HFF-Myc (cell line): ENCODE data around the gene SLC35D2.
A peak's percentile ranks its signal among the peaks of the same experiment; 100 is the strongest.

Source experiments
- DNase-seq: peaks from one replicate; pipeline ENCODE4 v3.0.0-alpha.2; 2011; ENCODE audit warnings: low read depth; ENCODE audit errors: extremely low read depth
- H3K4me3 ChIP-seq: replicated peaks from 2 replicates; pipeline ENCODE4 v1.5.1; 2011; ENCODE audit warnings: low read depth, mild to moderate bottlenecking, control low read depth, low read length
- CTCF ChIP-seq: IDR thresholded peaks from 2 replicates; pipeline ENCODE4 v1.5.1; 2012; ENCODE audit warnings: mild to moderate bottlenecking, low read depth, low read length, control low read depth; ENCODE audit errors: missing control alignments

SLC35D2 gene

GRCh38 chr9:96304230-96304629 lies 79.3 kb downstream of the SLC35D2 start:
- no peak for DNase-seq
- H3K4me3 ChIP-seq: no peak overlapping the region
- no peak for TF ChIP-seq CTCF

GRCh38 chr9:96302021-96302420 lies 81.5 kb downstream of the SLC35D2 start, which contains the start of gene HSD17B3:
Gene HSD17B3, minus strand, starts transcription at chr9:96302176. Its CDS starts 72 bp downstream, at chr9:96302104.
- TF ChIP-seq CTCF: no peak
- DNase-seq: no peak
- no peak within 1 kb of the TSS for H3K4me3 ChIP-seq

- TF ChIP-seq CTCF: no peak
- H3K4me3 ChIP-seq: no peak overlapping the region
- DNase-seq: peak; percentile 11
Observed at GRCh38 chr9:96299823-96300222, 83.7 kb downstream of the SLC35D2 start.

- TF ChIP-seq CTCF: no peak
- DNase-seq: no peak
Observed at GRCh38 chr9:96294159-96294545, 89.4 kb downstream of the SLC35D2 start.

GRCh38 chr9:96293498-96294158 lies 89.9 kb downstream of the SLC35D2 start:
- DNase-seq: peak; percentile 30
- H3K4me3 ChIP-seq: no peak overlapping the region
- no peak for TF ChIP-seq CTCF

More at GRCh38 chr9:96294159-96294545, 89.4 kb downstream of the SLC35D2 start:
- no peak overlapping the region for H3K4me3 ChIP-seq

GRCh38 chr9:96289392-96289791 lies 94.1 kb downstream of the SLC35D2 start:
- TF ChIP-seq CTCF: no peak
- DNase-seq: no peak
- H3K4me3 ChIP-seq: no peak overlapping the region

GRCh38 chr9:96281641-96282040 lies 101.9 kb downstream of the SLC35D2 start:
- no peak overlapping the region for H3K4me3 ChIP-seq
- no peak for DNase-seq
- no peak for TF ChIP-seq CTCF
